HG02870 (cell line): ENCODE data around the gene ZNF273.
"Not testable (repeated sequence)": the region's sequence is repeated elsewhere in the genome, so short reads cannot be mapped to it uniquely, and the experiment has no call there.

ENCODE experiments used
- ATAC-seq: cut with Tn5 transposase; IDR thresholded peaks from one replicate; pipeline ENCODE4 v1.9.1; 2021; ENCODE audit warnings: mild to moderate bottlenecking, moderate library complexity; ENCODE audit not compliant: unreplicated experiment

The ZNF273 gene

DNA sequence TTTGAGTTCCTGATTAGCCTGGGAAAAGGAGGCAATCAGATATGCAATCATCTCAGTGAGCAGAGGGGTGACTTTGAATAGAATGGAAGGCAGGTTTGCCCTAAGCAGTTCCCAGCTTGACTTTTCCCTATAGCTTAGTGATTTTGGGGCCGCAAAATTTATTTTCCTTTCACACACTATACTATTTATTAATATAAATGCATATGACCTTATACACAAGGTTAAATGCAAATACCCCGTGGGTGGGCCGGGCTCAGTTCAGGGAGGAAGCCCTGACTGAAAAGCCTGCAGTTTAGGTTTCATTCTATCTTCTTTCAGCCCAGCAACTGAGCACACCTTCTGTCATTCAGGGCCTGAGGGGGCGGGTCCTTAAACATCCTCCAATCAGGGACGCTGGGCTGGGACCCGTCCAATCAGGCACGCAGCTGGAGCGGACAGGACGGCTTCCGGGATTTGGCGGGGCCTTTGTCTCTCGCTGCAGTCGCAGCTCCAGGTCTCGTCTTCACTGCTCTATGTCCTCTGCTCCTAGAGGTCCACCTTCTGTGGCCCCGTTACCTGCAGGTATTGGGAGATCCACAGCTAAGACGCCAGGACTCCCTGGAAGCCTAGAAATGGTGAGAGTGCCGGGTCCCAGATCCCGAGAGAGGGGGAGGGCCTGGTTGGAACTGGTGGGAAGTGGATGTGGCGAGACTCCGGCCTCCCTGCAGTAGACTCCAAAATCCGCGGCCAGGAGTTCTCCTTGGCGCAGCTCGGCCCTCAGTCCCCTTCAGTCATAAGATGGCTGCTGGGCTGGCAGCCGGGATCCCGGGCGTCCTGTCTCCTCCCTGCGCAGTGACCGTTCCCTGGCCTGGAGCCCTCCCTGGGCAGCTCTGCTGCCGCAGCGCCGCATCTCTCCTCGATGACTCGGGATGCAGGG is at the start of gene ZNF273:
ZNF273 (plus strand) TSS at position 468 of the 916 bp plus-strand sequence; CDS start at position 513, 45 bp downstream.
- ATAC-seq: peak; percentile 99

GRCh38 chr7:64853679-64854078 is 49.4 kb upstream of the ZNF273 start:
- ATAC-seq: no peak

- ATAC-seq: no peak
These were observed 48.1 kb upstream of the ZNF273 start for GRCh38 chr7:64854969-64855368.

DNA sequence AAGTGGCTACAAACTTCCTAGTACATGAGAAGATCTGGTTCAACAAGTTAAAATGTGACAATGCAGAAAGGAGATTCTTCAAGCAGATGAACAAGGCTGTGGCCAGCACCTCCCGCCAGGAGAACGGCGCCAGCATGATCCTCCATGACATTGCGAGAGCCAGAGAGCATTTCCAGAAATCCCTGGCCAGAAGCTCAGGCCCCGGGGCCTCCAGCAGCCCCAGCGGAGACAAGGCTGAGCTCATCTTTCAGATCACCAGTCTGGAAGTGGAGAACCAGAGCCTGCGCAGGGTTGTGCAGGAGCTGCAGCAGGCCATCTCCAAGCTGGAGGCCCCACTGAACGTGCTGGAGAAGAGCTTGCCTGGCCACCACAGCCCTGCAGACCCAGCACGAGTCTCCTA is 40.1 kb upstream of the ZNF273 start:
- no peak for ATAC-seq

DNA sequence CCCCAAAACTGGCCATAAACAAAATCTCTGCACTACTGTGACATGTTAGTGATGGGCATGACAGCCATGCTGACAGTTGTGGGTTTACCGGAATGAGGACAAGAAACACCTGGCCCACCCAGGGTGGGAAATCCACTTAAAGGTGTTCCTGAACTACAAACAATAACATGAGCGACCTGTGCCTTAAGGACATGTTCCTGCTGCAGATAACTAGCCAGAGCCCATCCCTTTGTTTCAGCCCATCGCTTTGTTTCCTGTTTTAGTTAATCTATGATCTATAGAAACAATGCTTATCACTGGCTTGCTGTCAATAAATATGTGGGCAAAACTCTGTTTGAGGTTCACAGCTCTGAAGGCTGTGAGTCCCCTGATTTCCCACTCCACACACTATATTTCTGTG is 39.5 kb upstream of the ZNF273 start:
- not testable (repeated sequence) for ATAC-seq

GRCh38 chr7:64863969-64864368 is 39.1 kb upstream of the ZNF273 start:
- ATAC-seq: no peak

- ATAC-seq: no peak
These were observed 35.1 kb upstream of the ZNF273 start for GRCh38 chr7:64867863-64868440.

DNA sequence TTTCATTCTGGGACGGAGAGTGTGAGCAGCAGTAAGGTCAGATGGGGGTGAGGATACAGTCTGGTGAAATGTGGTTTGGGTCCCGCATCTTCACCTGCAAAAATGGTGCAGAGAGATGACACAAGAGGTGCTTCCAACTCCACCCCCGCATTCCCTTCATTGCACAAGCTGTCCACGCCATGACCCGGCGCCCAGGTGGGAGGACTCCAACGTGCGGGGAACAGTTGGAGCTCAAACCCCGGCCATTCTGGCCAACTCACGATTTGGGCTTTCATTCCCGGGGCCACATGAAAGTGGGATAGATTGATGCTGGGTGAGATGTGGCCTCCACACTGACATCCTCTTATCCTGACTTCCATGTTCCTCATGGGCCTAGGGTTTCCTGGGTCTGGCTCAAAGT is 34.6 kb upstream of the ZNF273 start:
- no peak for ATAC-seq

GRCh38 chr7:64869121-64869725 is 33.9 kb upstream of the ZNF273 start:
- no peak for ATAC-seq

DNA sequence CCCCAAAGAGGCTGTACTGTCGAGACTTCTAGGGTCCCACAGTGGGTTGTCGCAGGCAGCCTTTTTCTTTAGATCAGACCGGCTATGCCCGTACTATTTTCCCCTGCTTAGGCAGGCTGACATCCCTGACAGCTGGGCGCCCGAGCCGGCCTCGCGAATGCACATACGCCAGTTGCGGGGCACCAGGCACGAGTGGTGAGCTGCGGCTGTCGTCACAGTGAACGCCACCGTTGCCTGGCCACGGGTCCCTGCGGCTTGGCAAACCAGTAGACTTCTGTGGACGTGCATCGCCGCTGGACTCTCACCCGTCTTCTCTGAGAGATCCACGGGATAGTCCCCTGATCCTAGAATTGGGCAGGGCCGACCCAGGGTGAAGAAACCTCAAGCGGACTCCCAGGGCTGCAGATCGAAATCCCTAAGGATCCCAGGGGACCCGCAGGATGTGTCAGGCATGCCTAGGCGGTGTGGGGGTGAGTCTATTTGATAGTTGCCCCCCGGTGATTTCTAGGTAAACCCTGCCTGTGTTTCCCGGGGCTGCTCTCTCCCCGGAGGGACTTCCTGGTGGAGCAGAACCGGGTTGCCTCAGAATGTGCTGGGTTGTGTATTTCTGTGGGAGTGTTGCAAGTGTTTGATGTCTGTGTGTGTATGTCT is 33.0 kb upstream of the ZNF273 start:
- no peak for ATAC-seq

DNA sequence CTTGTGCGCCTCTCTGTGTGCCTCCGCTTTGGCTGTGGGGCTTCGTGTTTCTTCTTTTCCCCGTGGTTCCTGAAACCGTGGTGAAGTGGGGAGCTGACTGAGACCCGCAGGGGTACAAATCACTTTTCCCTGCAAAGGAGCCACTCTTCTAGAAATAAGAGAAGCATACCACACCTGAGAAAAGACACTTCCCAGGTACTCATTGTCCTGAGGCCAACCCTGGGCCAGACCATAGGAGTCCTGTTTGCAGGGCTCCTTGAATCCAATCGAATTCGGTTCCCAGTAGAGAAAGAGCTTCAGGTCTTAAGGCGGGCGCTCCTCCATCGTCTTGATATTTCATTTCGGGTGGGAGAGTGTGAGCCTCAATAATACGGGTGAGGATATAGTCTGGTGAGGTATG is 32.4 kb upstream of the ZNF273 start:
- ATAC-seq: no peak

GRCh38 chr7:64871761-64872160 is 31.3 kb upstream of the ZNF273 start:
- no peak for ATAC-seq

DNA sequence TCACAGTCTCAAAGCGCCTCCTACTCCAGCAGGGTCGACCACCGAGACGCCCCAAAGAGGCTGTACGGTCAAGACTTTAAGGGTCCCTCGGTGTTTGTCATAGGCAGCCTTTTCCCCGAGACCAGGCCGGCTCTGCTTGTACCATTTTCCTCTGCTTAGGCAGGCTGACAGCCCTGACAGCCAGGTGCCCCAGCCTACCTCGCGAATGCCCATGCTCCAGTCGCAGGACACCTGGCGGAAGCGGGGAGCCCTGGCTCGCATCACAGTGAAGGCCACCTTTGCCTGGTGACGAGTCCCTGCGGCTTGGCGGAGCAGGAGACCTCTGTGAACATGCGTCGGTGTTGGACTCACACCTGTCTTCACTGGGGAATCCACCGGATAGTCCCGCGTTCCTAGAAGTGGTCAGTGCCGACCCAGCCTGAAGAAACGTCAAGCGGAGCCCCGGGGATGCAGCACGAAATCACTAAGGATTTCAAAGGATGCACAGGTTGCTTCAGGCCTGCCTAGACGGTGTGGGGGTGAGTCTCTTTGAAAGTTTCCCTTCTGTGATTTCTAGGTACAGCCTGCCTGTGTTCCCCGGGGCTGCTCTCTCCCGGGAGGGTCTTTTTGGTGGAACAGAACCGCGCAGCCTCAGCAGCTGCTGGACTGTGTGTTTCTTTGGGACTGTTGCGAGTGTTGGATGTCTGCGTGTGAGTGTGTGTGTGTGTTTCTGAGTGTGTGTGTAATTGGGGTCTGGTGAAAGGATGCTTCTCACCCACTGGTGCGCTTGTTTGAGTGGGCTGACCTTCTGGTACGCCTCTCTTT is 30.5 kb upstream of the ZNF273 start:
- ATAC-seq: no peak

DNA sequence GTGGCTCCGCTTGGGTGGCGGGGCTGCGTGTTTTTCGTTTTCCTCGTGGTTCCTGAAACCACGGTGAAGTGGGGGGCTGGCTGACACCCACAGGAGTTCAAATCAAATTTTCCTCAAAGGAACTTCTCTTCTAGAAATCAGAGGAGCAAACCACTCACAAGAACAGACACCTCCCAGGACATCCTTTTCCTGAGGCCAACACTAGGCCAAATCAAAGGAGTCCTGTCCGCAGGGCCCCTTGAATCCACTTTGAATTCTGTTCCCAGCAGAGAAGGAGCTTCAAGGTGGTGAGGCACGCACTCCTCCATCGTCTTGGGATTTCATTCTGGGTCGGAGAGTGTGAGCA is 29.9 kb upstream of the ZNF273 start:
- ATAC-seq: no peak

DNA sequence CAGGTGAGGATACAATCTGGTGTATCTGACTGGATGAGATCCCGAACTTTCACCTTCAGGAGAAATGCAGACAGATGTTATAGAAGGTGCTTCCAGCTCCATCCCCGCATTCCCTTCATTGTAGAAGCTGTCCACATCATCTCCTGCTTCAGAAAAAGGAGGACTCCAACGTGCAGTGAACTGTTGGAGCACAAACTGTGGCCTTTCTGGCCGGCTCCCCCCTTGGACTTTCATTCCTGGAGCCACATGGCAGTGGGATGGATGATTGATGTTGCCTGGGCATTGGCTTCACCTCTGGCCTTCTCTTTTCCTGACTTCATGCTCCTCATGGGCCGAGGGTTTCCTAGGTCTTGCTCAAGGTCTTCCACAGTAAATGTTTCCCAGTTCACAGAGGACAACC is 29.6 kb upstream of the ZNF273 start:
- ATAC-seq: no peak

GRCh38 chr7:64874114-64874513 is 29.0 kb upstream of the ZNF273 start:
- ATAC-seq: no peak

DNA sequence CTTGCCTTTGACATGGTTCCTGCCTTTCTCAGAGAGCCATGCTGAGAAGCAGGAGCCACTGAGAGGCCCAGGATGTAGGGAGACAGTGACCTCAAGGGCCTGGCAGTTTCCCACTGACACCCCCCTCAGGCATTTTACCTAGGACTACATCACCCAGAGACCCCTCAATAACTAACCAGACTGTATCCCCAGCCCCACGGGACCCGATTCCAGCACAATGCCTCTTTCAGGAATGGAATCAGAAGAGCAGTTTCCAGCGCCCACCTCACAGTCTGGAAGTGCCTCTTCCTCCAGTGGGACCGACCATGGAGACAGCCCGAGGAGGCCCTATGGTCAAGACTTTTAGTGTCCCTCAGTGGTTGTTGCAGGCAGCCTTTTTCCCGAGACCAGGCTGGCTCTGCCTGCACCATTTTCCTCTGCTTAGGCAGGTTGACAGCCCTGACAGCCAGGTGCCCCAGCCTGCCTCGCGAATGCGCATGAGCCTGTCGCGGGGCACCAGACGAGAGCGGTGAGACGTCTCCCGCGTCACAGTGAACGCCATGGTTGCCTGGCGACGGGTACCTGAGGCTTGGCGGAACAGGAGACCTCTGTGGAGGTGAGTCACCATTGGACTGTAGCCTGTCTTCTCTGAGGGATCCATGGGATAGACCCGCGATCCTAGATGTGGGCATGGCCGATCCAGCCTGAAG is 28.4 kb upstream of the ZNF273 start:
- no peak for ATAC-seq

GRCh38 chr7:64875258-64875657 is 27.8 kb upstream of the ZNF273 start:
- ATAC-seq: no peak

DNA sequence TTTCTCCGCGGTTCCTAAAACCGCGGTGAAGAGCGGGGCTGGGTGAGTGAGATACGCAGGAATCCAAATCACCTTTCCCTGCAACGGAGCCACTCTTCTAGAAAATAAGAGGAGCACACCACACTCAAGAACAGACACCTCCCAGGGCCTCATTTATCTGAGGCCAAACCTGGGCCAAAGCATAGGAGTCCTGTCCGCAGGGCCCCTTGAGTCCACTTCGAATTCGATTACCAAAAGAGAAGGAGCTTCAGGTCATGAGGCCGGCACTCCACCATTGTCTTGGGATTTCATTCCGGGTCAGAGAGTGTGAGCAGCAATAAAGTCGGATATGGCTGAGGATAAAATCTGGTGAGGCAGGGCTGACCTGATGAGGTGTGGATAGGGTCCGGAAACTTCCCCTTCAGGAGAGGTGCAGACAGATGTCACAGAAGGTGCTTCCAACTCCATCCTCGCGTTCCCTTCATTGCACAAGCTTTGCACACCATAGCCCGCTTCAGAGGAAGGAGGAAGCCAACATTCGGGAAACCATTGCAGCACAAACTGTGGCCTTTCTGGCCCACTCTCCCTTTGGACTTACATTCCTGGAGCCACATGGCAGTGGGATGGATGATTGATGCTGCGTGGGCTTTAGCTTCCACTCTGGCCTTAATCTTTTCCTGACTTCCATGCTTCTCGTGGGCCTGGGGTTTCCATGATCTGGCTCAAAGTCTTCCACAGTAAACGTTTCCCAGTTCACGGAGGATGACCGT is 27.2 kb upstream of the ZNF273 start:
- ATAC-seq: no peak
